OCI-LY7 (cell line): Measurements from ENCODE around the gene WNK2. TPM values are rescaled to one million over a fixed set of nuclear protein-coding genes. Genes with fewer than 3 reads are reported as not detected.

Experiments used
- BruUV-seq: library from RNA; stranded (reverse); fragments of 400-500 nt; replicated peaks from 2 replicates; lab custom pipeline; 2021; lab: Mats Ljungman, UMichigan
- CTCF ChIA-PET: fragments of 300-600 bp; sonication (Branson Sonifier 250); formaldehyde crosslinking; loops from one replicate; lab custom pipeline; 2022; ENCODE audit warnings: antibody characterized with exemption; ENCODE audit not compliant: unreplicated experiment; lab: Charles Lee
- POLR2A ChIA-PET: fragments of 300-600 bp; sonication (Branson Sonifier 250); formaldehyde crosslinking; loops from one replicate; lab custom pipeline; 2022; ENCODE audit warnings: antibody characterized with exemption; lab: Charles Lee
- DNase-seq: peaks from one replicate; pipeline ENCODE4 v3.0.0-alpha.2; 2015; ENCODE audit warnings: low spot score
- H2AFZ ChIP-seq: fragments of 200-600 bp; sonication (generic), shearing (Covaris generic); 2 replicates; pipeline ENCODE4 v1.6.1; 2014; ENCODE audit warnings: mild to moderate bottlenecking, antibody characterized with exemption, low read length, moderate library complexity
- H3K27ac ChIP-seq: fragments of 200-600 bp; sonication (generic); 2 replicates; pipeline ENCODE4 v1.5.1; 2014; ENCODE audit warnings: mixed run types, low read depth, mild to moderate bottlenecking, moderate library complexity, low read length, inconsistent platforms; ENCODE audit not compliant: poor library complexity, severe bottlenecking
- H3K36me3 ChIP-seq: fragments of 200-600 bp; sonication (generic); 2 replicates; pipeline ENCODE4 v1.6.1; 2014; ENCODE audit warnings: mild to moderate bottlenecking, antibody characterized with exemption, low read length, moderate library complexity, mixed read lengths; ENCODE audit not compliant: insufficient read depth
- H3K4me1 ChIP-seq: fragments of 200-600 bp; sonication (generic); 2 replicates; pipeline ENCODE4 v1.5.1; 2014; ENCODE audit warnings: mild to moderate bottlenecking, low read length; ENCODE audit not compliant: insufficient read depth, poor library complexity, severe bottlenecking
- H3K4me2 ChIP-seq: fragments of 200-600 bp; sonication (generic); 2 replicates; pipeline ENCODE4 v1.6.1; 2014; ENCODE audit warnings: mild to moderate bottlenecking, low read length
- H3K4me3 ChIP-seq: fragments of 200-600 bp; sonication (generic); 2 replicates; pipeline ENCODE4 v1.5.1; 2014; ENCODE audit warnings: mild to moderate bottlenecking, low read depth, low read length; ENCODE audit not compliant: poor library complexity, severe bottlenecking
- H3K79me2 ChIP-seq: fragments of 200-600 bp; sonication (generic); 2 replicates; pipeline ENCODE4 v1.6.1; 2016; ENCODE audit warnings: low read depth, mild to moderate bottlenecking, low read length, moderate library complexity, mixed read lengths; ENCODE audit not compliant: insufficient read depth
- H3K9me2 ChIP-seq: fragments of 200-600 bp; sonication (generic); 2 replicates; pipeline ENCODE4 v1.6.1; 2016; ENCODE audit warnings: mild to moderate bottlenecking, low read length, mixed read lengths; ENCODE audit not compliant: insufficient read depth
- H3K9me3 ChIP-seq: fragments of 200-600 bp; sonication (generic); 2 replicates; pipeline ENCODE4 v1.6.1; 2014; ENCODE audit warnings: mild to moderate bottlenecking, mixed run types, low read length, mixed read lengths
- H4K20me1 ChIP-seq: fragments of 200-600 bp; sonication (generic); 2 replicates; pipeline ENCODE4 v1.6.1; 2014; ENCODE audit warnings: mild to moderate bottlenecking, antibody characterized with exemption, low read length, moderate library complexity, mixed read lengths; ENCODE audit not compliant: insufficient read depth
- CTCF ChIP-seq: fragments of 200-600 bp; sonication (generic); conservative IDR thresholded peaks from 2 replicates; pipeline ENCODE4 v1.5.1; 2014; ENCODE audit warnings: mild to moderate bottlenecking, antibody characterized with exemption, low read length, moderate library complexity, mixed read lengths
- EZH2phosphoT487 ChIP-seq: fragments of 200-600 bp; sonication (generic); IDR thresholded peaks from 2 replicates; pipeline ENCODE4 v1.6.1; 2018; ENCODE audit warnings: low read depth, borderline replicate concordance, mild to moderate bottlenecking, mixed run types, antibody characterized with exemption, low read length, moderate library complexity, mixed read lengths
- intact Hi-C: fragments of 100-400 bp; cut with micrococcal nuclease; formaldehyde crosslinking; loops from one replicate; pipeline ENCODE4 v1.10.0; 2022; ENCODE audit not compliant: unreplicated experiment
- total RNA-seq, 2 experiments: library from RNA; depleted of rRNA in 1 of 2; stranded (reverse); fragments of >200 nt in 1 of 2; shearing (Covaris generic) in 1 of 2; gene quantifications; 2 replicates each; pipeline ENCODE4 v1.2.3, GENCODE V29; 2014 to 2022

Gene WNK2
- total RNA-seq, 2 experiments from 2014 or later: 142 to 194 TPM

GRCh38 chr9:93169444-93169843 lies 14.5 kb upstream of the WNK2 start:
- Histone ChIP-seq H3K4me1 (no peaks in the 10 kb centered on the region), H3K79me2 (no peaks in the 10 kb centered on the region), H3K27ac (no peak overlapping the region), H3K9me2 (no peaks in the 10 kb centered on the region), H3K9me3 (no peaks in the 10 kb centered on the region), H2AFZ (no peak overlapping the region), H4K20me1 (no peaks in the 10 kb centered on the region), H3K4me2 (no peak overlapping the region), H3K36me3 (no peaks in the 10 kb centered on the region), H3K4me3 (no peak overlapping the region)
- TF ChIP-seq EZH2phosphoT487: no peak
- TF ChIP-seq CTCF: 0 out of 2 replicates have a peak, but pooled peaks have one; percentile 24
- DNase-seq: no peak
- POLR2A ChIA-PET: interaction anchor here (0.5 kb wide), 1 partner anchor 60 kb away, joined by 3 read pairs; no protein-coding TSS in a partner anchor
- CTCF ChIA-PET: no interaction called here
- intact Hi-C loops: loop anchor here (10.0 kb wide), 1 partner anchor 265 kb away; no protein-coding TSS in a partner anchor
- BruUV-seq: no TSS peak

- no peak for TF ChIP-seq EZH2phosphoT487
- no peak for TF ChIP-seq CTCF
- no peak overlapping the region for H3K4me2 ChIP-seq
These were observed 13.4 kb upstream of the WNK2 start for GRCh38 chr9:93170571-93170970.

GRCh38 chr9:93171261-93171990 lies 12.5 kb upstream of the WNK2 start:
- H4K20me1 ChIP-seq: no peaks in the 10 kb centered on the region
- ChIA-PET POLR2A (no interaction called here), CTCF (no interaction called here)

More at GRCh38 chr9:93170571-93170970, 13.4 kb upstream of the WNK2 start:
- H3K9me2 ChIP-seq: no peaks in the 10 kb centered on the region
- H3K4me1 ChIP-seq: no peaks in the 10 kb centered on the region
- POLR2A ChIA-PET: interaction anchor here (0.6 kb wide), 1 partner anchor 79 kb away, joined by 4 read pairs; no protein-coding TSS in a partner anchor
- H3K27ac ChIP-seq: no peak overlapping the region
- no peak overlapping the region for H2AFZ ChIP-seq
- intact Hi-C loops: no loop called here
- BruUV-seq: no TSS peak
- no peaks in the 10 kb centered on the region for H4K20me1 ChIP-seq
- no peak overlapping the region for H3K4me3 ChIP-seq
- no peaks in the 10 kb centered on the region for H3K79me2 ChIP-seq
- H3K36me3 ChIP-seq: no peaks in the 10 kb centered on the region
- CTCF ChIA-PET: no interaction called here
- H3K9me3 ChIP-seq: no peaks in the 10 kb centered on the region
- DNase-seq: no peak

More at GRCh38 chr9:93171261-93171990, 12.5 kb upstream of the WNK2 start:
- H3K79me2 ChIP-seq: no peaks in the 10 kb centered on the region
- H3K9me3 ChIP-seq: no peaks in the 10 kb centered on the region
- H2AFZ ChIP-seq: no peak overlapping the region
- H3K4me2 ChIP-seq: no peak overlapping the region
- no peak for DNase-seq
- BruUV-seq: no TSS peak
- H3K4me1 ChIP-seq: no peaks in the 10 kb centered on the region
- H3K9me2 ChIP-seq: no peaks in the 10 kb centered on the region
- no peak overlapping the region for H3K27ac ChIP-seq
- intact Hi-C loops: no loop called here
- TF ChIP-seq EZH2phosphoT487 (no peak), CTCF (no peak)
- H3K36me3 ChIP-seq: no peaks in the 10 kb centered on the region
- no peak overlapping the region for H3K4me3 ChIP-seq
